T-cell (primary cell): ENCODE results near the gene ZNF518A. TPM values are rescaled to one million over a fixed set of nuclear protein-coding genes. Genes with fewer than 3 reads are reported as not detected.

Experiments
- ATAC-seq, 4 experiments: fragments of 200-7000 bp in 3 of 4; fragments of 150-1000 bp in 1 of 4; cut with Tn5 transposase; replicated peaks in 1 of 4; 1 replicate in 3 of 4; 2 replicates in 1 of 4; pipeline ENCODE4 v1.10.0; 2021; ENCODE audit warnings: moderate library complexity in 3 of 4, mild to moderate bottlenecking in 2 of 4, moderate number of reproducible peaks in 1 of 4
- CTCF ChIA-PET, 2 donors: fragments of 300-600 bp; sonication (Branson Sonifier 250); formaldehyde crosslinking; loops; one replicate each; lab custom pipeline; 2022; ENCODE audit warnings: antibody characterized with exemption in 2 of 2; lab: Charles Lee
- POLR2A ChIA-PET, 2 donors: fragments of 300-600 bp; sonication (Branson Sonifier 250); formaldehyde crosslinking; loops; one replicate each; lab custom pipeline; 2022; ENCODE audit warnings: antibody characterized with exemption in 2 of 2; lab: Charles Lee
- DNase-seq, 35 experiments: peaks; one replicate each; pipeline versions ENCODE4 v3.0.0 to v3.0.0-alpha.2; 2013 to 2023
- H3K27ac ChIP-seq: one replicate; pipeline ENCODE4 v1.5.1; 2013; ENCODE audit warnings: low read length
- H3K27me3 ChIP-seq, 2 experiments: replicated peaks in 1 of 2; 1 replicate in 1 of 2; 2 replicates in 1 of 2; pipeline versions ENCODE4 v1.6.1 to v1.7.0; 2013; ENCODE audit warnings: low read length in 1 of 2, mixed read lengths in 1 of 2; ENCODE audit not compliant: control insufficient read depth in 2 of 2, insufficient read depth in 2 of 2; ENCODE audit errors: extremely low read depth in 1 of 2
- H3K36me3 ChIP-seq, 2 donors: 1 replicate in 1 of 2; 2 replicates in 1 of 2; pipeline versions ENCODE4 v1.6.1 to v1.7.0; 2013; ENCODE audit warnings: low read length in 1 of 2; ENCODE audit not compliant: control insufficient read depth in 2 of 2, insufficient read depth in 1 of 2; ENCODE audit errors: extremely low read depth in 1 of 2
- H3K4me1 ChIP-seq, 2 experiments: 1 replicate in 1 of 2; 2 replicates in 1 of 2; pipeline versions ENCODE4 v1.6.1 to v1.7.0; 2013; ENCODE audit warnings: low read length in 2 of 2, mixed read lengths in 1 of 2; ENCODE audit not compliant: insufficient read depth in 2 of 2, control insufficient read depth in 1 of 2; ENCODE audit errors: extremely low read depth in 1 of 2
- H3K4me3 ChIP-seq, 2 donors: 1 replicate in 1 of 2; 2 replicates in 1 of 2; pipeline versions ENCODE4 v1.5.1 to v1.7.0; 2013; ENCODE audit warnings: mild to moderate bottlenecking in 2 of 2, low read length in 1 of 2, moderate library complexity in 1 of 2; ENCODE audit not compliant: control insufficient read depth in 1 of 2; ENCODE audit errors: extremely low read depth in 1 of 2
- H3K9me3 ChIP-seq: 2 replicates; pipeline ENCODE4 v1.7.0; 2013
- H3K27ac Mint-ChIP-seq, 2 donors: one replicate each; pipeline ENCODE4 v1.8.0; 2020 to 2021; ENCODE audit warnings: mild to moderate bottlenecking in 2 of 2, mixed read lengths in 2 of 2
- H3K27me3 Mint-ChIP-seq, 2 donors: one replicate each; pipeline ENCODE4 v1.8.0; 2021 to 2022; ENCODE audit warnings: mixed read lengths in 2 of 2
- H3K36me3 Mint-ChIP-seq: one replicate; pipeline ENCODE4 v1.8.0; 2021; ENCODE audit warnings: mixed read lengths
- H3K4me1 Mint-ChIP-seq, 3 donors: one replicate each; pipeline ENCODE4 v1.8.0; 2020 to 2022; ENCODE audit warnings: mixed read lengths in 3 of 3, mild to moderate bottlenecking in 1 of 3
- H3K4me3 Mint-ChIP-seq, 3 donors: one replicate each; pipeline ENCODE4 v1.8.0; 2020 to 2022; ENCODE audit warnings: mild to moderate bottlenecking in 3 of 3, mixed read lengths in 3 of 3, moderate library complexity in 3 of 3
- H3K9me3 Mint-ChIP-seq, 3 donors: one replicate each; pipeline ENCODE4 v1.8.0; 2020 to 2022; ENCODE audit warnings: mixed read lengths in 3 of 3
- WGBS: methylation state at CpG from one replicate; pipeline ENCODE4 v1.1.5; 2013; ENCODE audit warnings: missing lambda C conversion rate; ENCODE audit not compliant: insufficient coverage; 5-methylcytosine and 5-hydroxymethylcytosine counted together
- total RNA-seq, 35 experiments: library from RNA in 6 of 35; stranded (reverse) in 6 of 35; fragments of 120-200 nt in 1 of 35; gene quantifications; one replicate each; pipeline versions ENCODE4 v1.2.1 to v1.2.4 and lab custom pipeline; 2013 to 2026

ZNF518A gene
- total RNA-seq, 5 donors from 2014 or later (not counting 1 experiment from before 2014, with no cell fraction given), result 17.7 to 22.8 (median 20.6) TPM

DNA sequence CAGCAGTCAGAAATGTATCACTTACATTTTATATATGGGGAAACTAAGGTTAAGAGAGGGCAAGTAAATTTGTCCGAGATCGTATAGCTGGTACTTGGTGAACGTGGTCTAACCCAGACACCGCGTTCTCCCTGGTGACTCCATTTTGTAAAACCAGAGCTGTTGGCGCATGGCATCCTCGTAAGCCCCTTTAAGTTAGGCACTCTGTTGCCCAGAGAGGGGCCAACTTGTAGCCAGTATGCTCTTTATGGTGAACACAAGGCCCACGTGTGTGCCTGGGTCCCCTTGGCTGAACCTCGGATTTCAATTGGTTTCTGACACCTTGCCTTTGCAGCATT is 39.7 kb upstream of the ZNF518A start:
- 79% methylated on average over 9 of the region's 9 CpGs for WGBS
- ChIA-PET CTCF (interaction anchor here in 1 of 2 donors (0.9 kb wide), 1 partner anchor 39 kb away, joined by 4 read pairs; the partner anchor contains the start of gene ZNF518A), POLR2A (interaction anchor here (1.9 to 2.2 kb wide), 2 partner anchors 39 to 40 kb away, joined by 13 to 18 read pairs; partner anchors contain the start of gene ZNF518A (in 2 of the 2))
- H3K4me3 ChIP-seq, result peak overlapping the region; percentile 90 to 97
- no peaks in the 10 kb centered on the region for H3K36me3 ChIP-seq
- H3K4me1 ChIP-seq, result peaks cover 2 to 12% of the 10 kb centered on the region in 2 experiments
- H3K9me3 ChIP-seq, result no peaks in the 10 kb centered on the region
- peak overlapping the region; percentile 98 for H3K27ac ChIP-seq
- H3K27ac Mint-ChIP-seq, result peak overlapping the region; percentile 97 to 98
- H3K9me3 Mint-ChIP-seq, result peaks cover 0 to 2% (median 0%) of the 10 kb centered on the region in 3 donors
- DNase-seq (peak in 3 of 35 experiments; percentile 0 to 6 (median 2)), ATAC-seq (no peak)
- peaks cover 4% of the 10 kb centered on the region for H3K36me3 Mint-ChIP-seq
- peak overlapping the region; percentile 92 to 97 (median 95) for H3K4me3 Mint-ChIP-seq
- H3K27me3 ChIP-seq, result peaks cover 6 to 12% of the 10 kb centered on the region in 2 experiments
- peaks cover 34 to 37% of the 10 kb centered on the region in 2 donors for H3K27me3 Mint-ChIP-seq
- peaks cover 11% of the 10 kb centered on the region in 3 donors for H3K4me1 Mint-ChIP-seq

DNA sequence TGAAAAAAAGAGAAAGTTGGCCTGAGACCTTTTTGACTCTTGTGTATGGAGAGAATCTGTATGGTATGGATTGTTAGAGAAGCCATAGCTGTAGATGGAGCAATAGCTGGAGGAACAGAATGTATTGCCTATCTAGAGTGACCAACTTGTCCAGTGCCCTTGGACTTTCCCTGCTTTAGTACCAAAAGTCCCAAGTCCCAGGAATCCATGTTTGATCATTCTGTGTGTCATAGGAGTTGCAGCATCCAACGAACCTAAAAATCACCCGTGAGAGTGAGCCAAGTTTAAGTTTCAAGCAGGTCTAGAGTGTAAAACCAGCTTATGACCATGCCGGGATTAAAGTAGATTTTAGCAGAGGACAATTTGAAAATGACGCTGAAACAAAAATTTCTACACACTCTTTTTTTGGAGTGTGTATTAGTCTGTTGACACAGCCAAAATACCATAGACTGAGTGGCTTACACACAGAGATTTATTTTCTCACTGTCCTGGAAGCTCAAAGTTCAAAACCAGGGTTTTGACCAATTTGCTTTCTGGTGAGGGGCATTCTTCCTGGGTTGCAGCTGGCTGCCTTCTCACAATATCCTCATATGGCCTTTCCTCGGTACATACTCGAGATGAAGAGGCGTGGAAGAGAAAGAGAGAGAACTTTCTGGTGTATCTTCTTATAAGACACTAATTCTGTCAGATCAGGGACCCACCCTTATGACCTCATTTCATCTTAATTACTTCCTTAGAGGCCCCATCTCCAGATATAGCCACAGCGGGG is 36.9 kb upstream of the ZNF518A start:
- Histone ChIP-seq H3K4me1 (peaks cover 2 to 12% of the 10 kb centered on the region in 2 experiments), H3K27me3 (peaks cover 13 to 15% of the 10 kb centered on the region in 2 experiments), H3K9me3 (no peaks in the 10 kb centered on the region), H3K4me3 (no peak overlapping the region), H3K27ac (no peak overlapping the region), H3K36me3 (no peaks in the 10 kb centered on the region)
- Mint-ChIP-seq H3K36me3 (peaks cover 3% of the 10 kb centered on the region), H3K4me1 (peaks cover 11% of the 10 kb centered on the region in 3 donors), H3K4me3 (no peak overlapping the region), H3K27ac (no peak overlapping the region), H3K9me3 (peaks cover 2 to 7% (median 3%) of the 10 kb centered on the region in 3 donors), H3K27me3 (peaks cover 56 to 60% of the 10 kb centered on the region in 2 donors)
- DNase-seq (no peak), ATAC-seq (no peak)
- WGBS, result 80% methylated on average over 1 of the region's 8 CpGs
- ChIA-PET POLR2A (interaction anchor here in 1 of 2 donors (0.5 kb wide), 1 partner anchor 13 kb away, joined by 4 read pairs; no protein-coding TSS in a partner anchor), CTCF (no interaction called here)

DNA sequence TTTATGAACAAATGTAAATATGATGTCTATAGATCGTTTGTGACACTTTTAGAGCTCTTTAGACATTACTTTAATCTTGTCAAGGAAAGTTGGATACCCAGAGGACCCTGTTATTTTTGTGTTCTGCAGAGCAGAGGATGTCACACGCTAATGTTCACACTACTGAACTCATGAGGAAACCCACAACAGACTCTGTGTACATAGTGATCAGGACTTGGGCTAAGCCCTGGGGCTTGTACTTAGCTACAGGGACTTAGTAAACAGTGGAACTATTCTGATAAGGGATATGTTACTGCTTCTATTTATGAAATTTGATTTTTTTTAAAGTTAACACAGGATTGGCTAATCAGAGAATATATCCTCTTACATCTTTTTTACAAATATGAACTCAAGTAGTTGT is 36.1 kb upstream of the ZNF518A start:
- Histone ChIP-seq H3K4me3 (no peak overlapping the region), H3K27ac (no peak overlapping the region), H3K4me1 (peaks cover 1 to 12% of the 10 kb centered on the region in 2 experiments), H3K9me3 (no peaks in the 10 kb centered on the region), H3K27me3 (peaks cover 15 to 19% of the 10 kb centered on the region in 2 experiments), H3K36me3 (no peaks in the 10 kb centered on the region)
- ATAC-seq (no peak), DNase-seq (no peak)
- no peak overlapping the region for H3K4me3 Mint-ChIP-seq
- ChIA-PET POLR2A (no interaction called here), CTCF (interaction anchor here in 1 of 2 donors (0.5 kb wide), 1 partner anchor 482 kb away, joined by 5 read pairs; no protein-coding TSS in a partner anchor)
- H3K36me3 Mint-ChIP-seq, result peaks cover 3% of the 10 kb centered on the region
- H3K9me3 Mint-ChIP-seq, result peaks cover 2 to 7% (median 3%) of the 10 kb centered on the region in 3 donors
- WGBS, result no CpG with 5 or more reads among the region's 2 CpGs
- H3K27ac Mint-ChIP-seq, result no peak overlapping the region
- peaks cover 11% of the 10 kb centered on the region in 3 donors for H3K4me1 Mint-ChIP-seq
- H3K27me3 Mint-ChIP-seq, result peaks cover 59 to 65% of the 10 kb centered on the region in 2 donors

DNA sequence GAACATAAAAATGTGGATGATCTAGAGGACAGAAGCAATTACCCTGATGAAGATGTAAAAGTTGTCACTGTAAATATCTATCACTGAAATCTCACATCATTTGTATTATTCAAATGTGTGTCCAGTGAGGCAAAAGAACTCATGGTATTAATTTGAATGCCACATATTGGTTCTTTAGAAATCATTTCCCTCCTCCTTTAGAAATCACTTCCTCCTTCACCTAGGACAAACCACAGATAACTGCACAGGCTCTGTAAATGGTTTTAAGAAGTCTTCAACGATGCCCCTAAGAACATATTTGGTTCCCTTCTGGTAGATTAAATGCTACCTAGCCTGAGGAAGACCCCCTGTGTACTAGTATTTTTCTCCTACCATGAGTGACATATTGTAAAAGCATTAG is 33.1 kb upstream of the ZNF518A start:
- Mint-ChIP-seq H3K27ac (no peak overlapping the region), H3K27me3 (peaks cover 81 to 82% of the 10 kb centered on the region in 2 donors), H3K36me3 (peaks cover 3% of the 10 kb centered on the region), H3K4me1 (no peaks in the 10 kb centered on the region), H3K9me3 (peaks cover 0 to 7% (median 3%) of the 10 kb centered on the region in 3 donors), H3K4me3 (no peak overlapping the region)
- CTCF ChIA-PET, result no interaction called here
- Histone ChIP-seq H3K36me3 (no peaks in the 10 kb centered on the region), H3K4me1 (no peaks in the 10 kb centered on the region), H3K9me3 (no peaks in the 10 kb centered on the region), H3K4me3 (no peak overlapping the region), H3K27me3 (peaks cover 15 to 28% of the 10 kb centered on the region in 2 experiments), H3K27ac (no peak overlapping the region)
- WGBS, result no CpG with 5 or more reads among the region's 1 CpG
- POLR2A ChIA-PET, result interaction anchor here in 1 of 2 donors (0.6 kb wide), 1 partner anchor 243 kb away, joined by 7 read pairs; no protein-coding TSS in a partner anchor
- DNase-seq, result no peak
- no peak for ATAC-seq

DNA sequence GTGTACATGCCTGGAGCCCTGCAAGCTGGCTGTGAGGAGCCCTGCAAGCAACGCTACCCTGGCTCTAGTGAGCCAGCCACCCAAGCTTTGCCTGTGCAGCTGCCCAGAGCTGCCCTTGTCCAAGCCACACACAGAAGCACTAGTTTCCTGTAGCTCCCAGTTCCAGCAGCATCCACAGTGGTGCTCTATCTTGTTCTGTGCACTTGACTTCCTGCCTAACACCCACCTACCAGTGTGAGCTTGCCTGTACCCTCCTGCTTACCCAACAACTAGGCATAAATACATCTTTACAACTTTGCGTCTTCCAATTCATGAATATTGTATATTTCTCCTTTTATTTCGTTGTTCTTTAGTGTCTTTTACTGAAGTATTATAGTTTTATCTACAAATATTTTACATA is 32.2 kb upstream of the ZNF518A start:
- CTCF ChIA-PET, result no interaction called here
- Mint-ChIP-seq H3K4me1 (no peaks in the 10 kb centered on the region), H3K4me3 (no peak overlapping the region), H3K27ac (no peak overlapping the region), H3K36me3 (peaks cover 3% of the 10 kb centered on the region), H3K9me3 (peaks cover 0 to 7% (median 3%) of the 10 kb centered on the region in 3 donors), H3K27me3 (peaks cover 77% of the 10 kb centered on the region in 2 donors)
- DNase-seq, result no peak
- ATAC-seq, result no peak
- Histone ChIP-seq H3K36me3 (no peaks in the 10 kb centered on the region), H3K9me3 (no peaks in the 10 kb centered on the region), H3K4me3 (no peak overlapping the region), H3K27me3 (peaks cover 10 to 26% of the 10 kb centered on the region in 2 experiments), H3K27ac (no peak overlapping the region), H3K4me1 (no peaks in the 10 kb centered on the region)
- POLR2A ChIA-PET, result no interaction called here
- 83% methylated on average over 1 of the region's 3 CpGs for WGBS

DNA sequence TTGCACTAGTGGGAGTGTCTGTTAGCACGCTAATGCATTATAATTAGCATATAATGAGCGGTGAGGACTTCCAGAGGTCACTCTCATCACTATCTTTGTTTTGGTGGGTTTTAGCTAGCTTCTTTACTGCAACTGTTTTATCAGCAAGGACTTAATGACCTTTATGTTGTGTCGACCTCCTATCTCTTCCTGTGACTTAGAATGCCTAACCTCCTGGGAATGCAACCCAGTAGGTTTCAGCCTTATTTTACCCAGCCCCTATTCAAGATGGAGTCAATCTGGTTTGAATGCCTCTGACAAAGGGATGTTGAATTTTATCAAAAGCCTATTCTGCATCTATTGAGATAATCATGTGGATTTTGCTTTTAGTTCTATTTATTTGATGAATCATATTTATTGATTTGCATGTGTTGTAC is 22.5 kb upstream of the ZNF518A start:
- CTCF ChIA-PET, result interaction anchor here in 1 of 2 donors (0.6 kb wide), 1 partner anchor 202 kb away, joined by 3 read pairs; no protein-coding TSS in a partner anchor
- Histone ChIP-seq H3K36me3 (no peaks in the 10 kb centered on the region), H3K9me3 (no peaks in the 10 kb centered on the region), H3K4me1 (no peaks in the 10 kb centered on the region), H3K27me3 (peaks cover 6 to 9% of the 10 kb centered on the region in 2 experiments), H3K4me3 (no peak overlapping the region), H3K27ac (no peak overlapping the region)
- DNase-seq, result no peak
- WGBS, result no CpG with 5 or more reads among the region's 3 CpGs
- Mint-ChIP-seq H3K27me3 (peaks cover 66 to 77% of the 10 kb centered on the region in 2 donors), H3K4me1 (no peaks in the 10 kb centered on the region), H3K4me3 (no peak overlapping the region), H3K9me3 (peaks cover 0 to 24% (median 8%) of the 10 kb centered on the region in 3 donors), H3K36me3 (peaks cover 3% of the 10 kb centered on the region), H3K27ac (no peak overlapping the region)
- ATAC-seq, result no peak
- POLR2A ChIA-PET, result interaction anchor here in 1 of 2 donors (0.8 kb wide), 1 partner anchor 23 kb away, joined by 3 read pairs; no protein-coding TSS in a partner anchor
